Peyer's patch (tissue), 4 donors: Measurements from ENCODE around the gene FBXW7.

Source experiments
- CTCF ChIP-seq, 6 experiments: fragments of 450-650 bp in 4 of 6; fragments of 200-600 bp in 2 of 6; sonication (generic) in 1 of 6; IDR thresholded peaks; one replicate each; pipeline ENCODE4 v1.5.1; 2017 to 2019; ENCODE audit warnings: antibody characterized with exemption in 6 of 6, mild to moderate bottlenecking in 3 of 6, moderate library complexity in 1 of 6
- POLR2A ChIP-seq, 2 donors: fragments of 450-650 bp; IDR thresholded peaks; one replicate each; pipeline ENCODE4 v1.5.1; 2017; ENCODE audit warnings: antibody characterized with exemption in 2 of 2, mild to moderate bottlenecking in 2 of 2, moderate library complexity in 2 of 2

DNA sequence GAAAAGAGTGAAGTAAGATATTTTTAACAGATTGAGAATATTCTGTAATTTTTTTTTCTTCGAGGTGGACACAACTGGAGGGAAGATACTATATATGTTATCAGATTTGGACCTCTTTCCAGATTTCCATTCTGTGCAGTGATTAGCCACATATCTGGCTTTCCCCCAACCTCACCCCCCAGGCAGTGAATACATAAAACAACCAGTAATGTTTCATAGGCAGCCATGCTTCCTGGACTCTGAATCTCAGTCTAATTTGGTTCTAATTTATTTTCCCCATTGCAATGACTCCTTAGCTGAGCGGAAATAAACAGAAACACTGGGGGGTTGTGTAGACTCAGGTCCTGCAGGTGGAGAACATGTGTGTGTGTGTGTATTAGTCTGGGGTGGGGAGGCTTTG lies 226.5 kb downstream of the FBXW7 start:
- no peak for TF ChIP-seq POLR2A (IDR thresholded peaks at IDR 0.05)
- no peak for TF ChIP-seq CTCF (IDR thresholded peaks at IDR 0.05)
